Trophoblast cell (in vitro differentiated cells and primary cell): ENCODE measurements around the gene SLC1A7.
A peak's percentile ranks its signal among the peaks of the same experiment; 100 is the strongest.

ENCODE experiments used
- DNase-seq, 2 donors: peaks; one replicate each; pipeline ENCODE4 v3.0.0-alpha.2; 2016
- H2AFZ ChIP-seq: 2 replicates; pipeline ENCODE4 v1.6.1; 2013; ENCODE audit warnings: low read length, moderate library complexity, mild to moderate bottlenecking; ENCODE audit not compliant: insufficient read depth, poor library complexity
- H2AK5ac ChIP-seq: 2 replicates; pipeline ENCODE4 v1.6.1; 2013; ENCODE audit warnings: mild to moderate bottlenecking, low read length
- H2BK120ac ChIP-seq: 2 replicates; pipeline ENCODE4 v1.6.1; 2013; ENCODE audit warnings: low read length, mild to moderate bottlenecking, moderate library complexity; ENCODE audit not compliant: insufficient read depth, poor library complexity
- H2BK12ac ChIP-seq: 2 replicates; pipeline ENCODE4 v1.6.1; 2013; ENCODE audit warnings: mild to moderate bottlenecking, low read length, moderate library complexity
- H2BK5ac ChIP-seq: 2 replicates; pipeline ENCODE4 v1.6.1; 2013; ENCODE audit warnings: low read length, low read depth, moderate library complexity, mild to moderate bottlenecking; ENCODE audit not compliant: poor library complexity
- H3K14ac ChIP-seq: 2 replicates; pipeline ENCODE4 v1.6.1; 2013; ENCODE audit warnings: mild to moderate bottlenecking, low read length
- H3K18ac ChIP-seq: 2 replicates; pipeline ENCODE4 v1.6.1; 2013; ENCODE audit warnings: mild to moderate bottlenecking, low read length
- H3K23ac ChIP-seq: 2 replicates; pipeline ENCODE4 v1.6.1; 2013; ENCODE audit warnings: low read length
- H3K27ac ChIP-seq: 2 replicates; pipeline ENCODE4 v1.5.1; 2013; ENCODE audit warnings: low read depth, mild to moderate bottlenecking, inconsistent platforms, low read length, moderate library complexity
- H3K27me3 ChIP-seq: 2 replicates; pipeline ENCODE4 v1.6.1; 2013; ENCODE audit warnings: inconsistent platforms, mild to moderate bottlenecking, low read length, moderate library complexity; ENCODE audit not compliant: insufficient read depth
- H3K36me3 ChIP-seq, 2 experiments: 1 replicate in 1 of 2; 2 replicates in 1 of 2; pipeline ENCODE4 v1.6.1; 2013; ENCODE audit warnings: low read length in 2 of 2, mild to moderate bottlenecking in 2 of 2, moderate library complexity in 1 of 2; ENCODE audit not compliant: insufficient read depth in 2 of 2, control insufficient read depth in 1 of 2
- H3K4ac ChIP-seq: 2 replicates; pipeline ENCODE4 v1.6.1; 2013; ENCODE audit warnings: low read depth, mild to moderate bottlenecking, low read length, moderate library complexity
- H3K4me1 ChIP-seq, 2 experiments: 1 replicate in 1 of 2; 2 replicates in 1 of 2; pipeline ENCODE4 v1.6.1; 2013; ENCODE audit warnings: low read length in 2 of 2, mild to moderate bottlenecking in 2 of 2, moderate library complexity in 1 of 2; ENCODE audit not compliant: insufficient read depth in 2 of 2, control insufficient read depth in 1 of 2
- H3K4me2 ChIP-seq: 2 replicates; pipeline ENCODE4 v1.6.1; 2013; ENCODE audit warnings: inconsistent platforms, mild to moderate bottlenecking, low read length, moderate library complexity
- H3K4me3 ChIP-seq: 2 replicates; pipeline ENCODE4 v1.5.1; 2013; ENCODE audit warnings: mild to moderate bottlenecking, low read depth, low read length, inconsistent platforms
- H3K79me1 ChIP-seq: one replicate; pipeline ENCODE4 v1.6.1; 2013; ENCODE audit warnings: low read length
- H3K79me2 ChIP-seq: 2 replicates; pipeline ENCODE4 v1.6.1; 2013; ENCODE audit warnings: low read length, mild to moderate bottlenecking; ENCODE audit not compliant: control insufficient read depth, insufficient read depth, poor library complexity
- H3K9ac ChIP-seq: 2 replicates; pipeline ENCODE4 v1.6.1; 2013; ENCODE audit warnings: mild to moderate bottlenecking, low read length
- H3K9me3 ChIP-seq: 2 replicates; pipeline ENCODE4 v1.6.1; 2013; ENCODE audit warnings: low read depth, mild to moderate bottlenecking, control low read depth, inconsistent platforms, low read length; ENCODE audit not compliant: insufficient read depth
- H4K12ac ChIP-seq: 2 replicates; pipeline ENCODE4 v1.6.1; 2013; ENCODE audit warnings: low read depth, mild to moderate bottlenecking, low read length, moderate library complexity
- H4K8ac ChIP-seq: 2 replicates; pipeline ENCODE4 v1.6.1; 2013; ENCODE audit warnings: low read depth, mild to moderate bottlenecking, low read length, moderate library complexity
- H4K91ac ChIP-seq: one replicate; pipeline ENCODE4 v1.6.1; 2013; ENCODE audit warnings: low read depth, mild to moderate bottlenecking, low read length, moderate library complexity
- WGBS: extraction: QIAGEN DNeasy Blood & Tissue Kit; methylation state at CpG from one replicate; pipeline ENCODE4 v1.1.7; 2013; ENCODE audit warnings: missing lambda C conversion rate; ENCODE audit not compliant: insufficient read length, insufficient coverage; ENCODE audit errors: extremely low coverage; 5-methylcytosine and 5-hydroxymethylcytosine counted together

SLC1A7 gene

GRCh38 chr1:53139951-53140361 lies 2.5 kb downstream of the SLC1A7 start:
- H2BK12ac ChIP-seq = no peak overlapping the region

GRCh38 chr1:53138991-53139884 lies 3.2 kb downstream of the SLC1A7 start:
- Histone ChIP-seq H3K14ac (no peak overlapping the region), H3K4ac (no peak overlapping the region), H2BK5ac (no peak overlapping the region), H3K27ac (no peak overlapping the region), H3K36me3 (no peaks in the 10 kb centered on the region), H3K79me2 (no peaks in the 10 kb centered on the region), H2BK120ac (no peak overlapping the region), H3K18ac (no peak overlapping the region), H2BK12ac (no peak overlapping the region), H3K79me1 (no peaks in the 10 kb centered on the region), H3K9ac (no peak overlapping the region), H3K27me3 (no peaks in the 10 kb centered on the region), H3K4me3 (no peak overlapping the region), H2AFZ (no peak overlapping the region), H4K8ac (no peak overlapping the region), H2AK5ac (no peak overlapping the region), H3K9me3 (no peaks in the 10 kb centered on the region), H3K4me2 (no peak overlapping the region), H3K23ac (no peak overlapping the region), H4K91ac (no peak overlapping the region), H4K12ac (no peak overlapping the region), H3K4me1 (no peaks in the 10 kb centered on the region)
- no peak for DNase-seq
- WGBS = no CpG with 5 or more reads among the region's 8 CpGs

More at GRCh38 chr1:53139951-53140361, 2.5 kb downstream of the SLC1A7 start:
- Histone ChIP-seq H3K79me1 (no peaks in the 10 kb centered on the region), H4K91ac (no peak overlapping the region), H3K79me2 (no peaks in the 10 kb centered on the region), H3K4ac (no peak overlapping the region), H3K27ac (no peak overlapping the region), H3K9me3 (no peaks in the 10 kb centered on the region), H3K18ac (no peak overlapping the region), H3K27me3 (no peaks in the 10 kb centered on the region), H2BK5ac (no peak overlapping the region), H2BK120ac (no peak overlapping the region), H2AFZ (no peak overlapping the region), H4K8ac (no peak overlapping the region), H3K4me2 (no peak overlapping the region), H3K4me1 (no peaks in the 10 kb centered on the region), H3K23ac (no peak overlapping the region), H4K12ac (no peak overlapping the region), H3K9ac (no peak overlapping the region), H3K36me3 (no peaks in the 10 kb centered on the region), H3K4me3 (no peak overlapping the region), H3K14ac (no peak overlapping the region), H2AK5ac (no peak overlapping the region)
- DNase-seq = peak in 1 of 2 donors; percentile 79

- no peak overlapping the region for H3K4me2 ChIP-seq
- no peak overlapping the region for H2AK5ac ChIP-seq
- peak; percentile 39 to 72 for DNase-seq
- H2BK5ac ChIP-seq = no peak overlapping the region
- H3K4ac ChIP-seq = no peak overlapping the region
- no peak overlapping the region for H3K27ac ChIP-seq
- WGBS = no CpG with 5 or more reads among the region's 1 CpG
- no peak overlapping the region for H4K12ac ChIP-seq
- H3K79me2 ChIP-seq = no peaks in the 10 kb centered on the region
- no peaks in the 10 kb centered on the region for H3K27me3 ChIP-seq
- no peaks in the 10 kb centered on the region for H3K4me1 ChIP-seq
- H3K9me3 ChIP-seq = no peaks in the 10 kb centered on the region
- no peak overlapping the region for H2BK12ac ChIP-seq
- H4K91ac ChIP-seq = no peak overlapping the region
- H3K79me1 ChIP-seq = no peaks in the 10 kb centered on the region
- no peak overlapping the region for H3K9ac ChIP-seq
- no peak overlapping the region for H3K14ac ChIP-seq
- no peak overlapping the region for H3K18ac ChIP-seq
- no peaks in the 10 kb centered on the region for H3K36me3 ChIP-seq
- no peak overlapping the region for H2BK120ac ChIP-seq
- H3K4me3 ChIP-seq = no peak overlapping the region
- no peak overlapping the region for H3K23ac ChIP-seq
- no peak overlapping the region for H2AFZ ChIP-seq
- H4K8ac ChIP-seq = no peak overlapping the region
These were observed 4.7 kb downstream of the SLC1A7 start for GRCh38 chr1:53137729-53138128.

- no peak overlapping the region for H3K23ac ChIP-seq
- no peak overlapping the region for H3K27ac ChIP-seq
- no peak overlapping the region for H2BK12ac ChIP-seq
- H3K18ac ChIP-seq = no peak overlapping the region
- H2AFZ ChIP-seq = no peak overlapping the region
- H2BK120ac ChIP-seq = no peak overlapping the region
- no peak for DNase-seq
- H4K12ac ChIP-seq = no peak overlapping the region
- H3K4me3 ChIP-seq = no peak overlapping the region
- H4K8ac ChIP-seq = no peak overlapping the region
- H3K79me1 ChIP-seq = no peaks in the 10 kb centered on the region
- H3K9me3 ChIP-seq = no peaks in the 10 kb centered on the region
- no peak overlapping the region for H3K9ac ChIP-seq
- no peak overlapping the region for H2BK5ac ChIP-seq
- H2AK5ac ChIP-seq = no peak overlapping the region
- no peaks in the 10 kb centered on the region for H3K27me3 ChIP-seq
- no peak overlapping the region for H3K4me2 ChIP-seq
- no peak overlapping the region for H3K4ac ChIP-seq
- H3K79me2 ChIP-seq = no peaks in the 10 kb centered on the region
- no peaks in the 10 kb centered on the region for H3K36me3 ChIP-seq
- H4K91ac ChIP-seq = no peak overlapping the region
- no CpG with 5 or more reads among the region's 4 CpGs for WGBS
- H3K14ac ChIP-seq = no peak overlapping the region
- H3K4me1 ChIP-seq = no peaks in the 10 kb centered on the region
These were observed 6.7 kb downstream of the SLC1A7 start for GRCh38 chr1:53135735-53136114.
